Endothelial cell of umbilical vein (primary cell): Measurements from ENCODE around the gene C20orf144. TPM values are rescaled to one million over a fixed set of nuclear protein-coding genes. Genes with fewer than 3 reads are reported as not detected.
A peak's percentile ranks its signal among the peaks of the same experiment; 100 is the strongest.

Experiments used
- BruUV-seq: library from RNA; stranded (reverse); fragments of 400-500 nt; replicated peaks from 2 replicates; lab custom pipeline; 2021; lab: Mats Ljungman, UMichigan
- CTCF ChIA-PET: fragments of 300-600, 350-600 bp; sonication (Branson Sonifier 250); formaldehyde crosslinking; loops from one replicate; lab custom pipeline; 2021; ENCODE audit warnings: antibody characterized with exemption, inconsistent platforms; lab: Charles Lee
- POLR2A ChIA-PET: fragments of 300-600, 350-600 bp; sonication (Branson Sonifier 250); formaldehyde crosslinking; loops from one replicate; lab custom pipeline; 2021; ENCODE audit warnings: antibody characterized with exemption, inconsistent platforms; lab: Charles Lee
- DNase-seq: peaks from one replicate; pipeline ENCODE4 v3.0.0-alpha.2; 2011; ENCODE audit warnings: low read depth, low spot score
- FAIRE-seq: peaks from 2 replicates; lab custom pipeline; 2011; peaks lifted over from hg19 to GRCh38; lab: Jason Lieb, UNC
- H2AFZ ChIP-seq: 2 replicates; pipeline ENCODE4 v1.6.0; 2012; ENCODE audit warnings: low read depth, low read length, control low read depth, inconsistent platforms
- H3K27ac ChIP-seq: 2 replicates; pipeline ENCODE4 v1.5.1; 2011; ENCODE audit warnings: low read depth, mild to moderate bottlenecking, control low read depth, low read length, moderate library complexity; ENCODE audit not compliant: insufficient read depth
- H3K27me3 ChIP-seq, 2 experiments: 2 replicates each; pipeline versions ENCODE4 v1.6.0 to v1.6.1; 2011; ENCODE audit warnings: low read length in 2 of 2, mixed read lengths in 1 of 2; ENCODE audit not compliant: control insufficient read depth in 2 of 2, insufficient read depth in 2 of 2
- H3K36me3 ChIP-seq, 2 experiments: 2 replicates in 1 of 2; 3 replicates in 1 of 2; pipeline ENCODE4 v1.5.1; 2011; ENCODE audit warnings: low read length in 2 of 2, mild to moderate bottlenecking in 1 of 2, moderate library complexity in 1 of 2; ENCODE audit not compliant: control insufficient read depth in 2 of 2, insufficient read depth in 2 of 2; ENCODE audit errors: extremely low read depth in 1 of 2
- H3K4me1 ChIP-seq: 3 replicates; pipeline ENCODE4 v1.5.1; 2011; ENCODE audit warnings: mild to moderate bottlenecking, low read length; ENCODE audit not compliant: control insufficient read depth, insufficient read depth; ENCODE audit errors: extremely low read depth
- H3K4me2 ChIP-seq: 2 replicates; pipeline ENCODE4 v1.6.1; 2011; ENCODE audit warnings: low read length, control low read depth, mixed read lengths; ENCODE audit not compliant: insufficient read depth
- H3K4me3 ChIP-seq, 3 experiments: fragments of 200-600 bp in 1 of 3; sonication (generic), shearing (Covaris generic) in 1 of 3; replicated peaks in 1 of 3; 2 replicates each; pipeline ENCODE4 v1.5.1; 2011 to 2016; ENCODE audit warnings: control low read depth in 3 of 3, low read length in 3 of 3, mild to moderate bottlenecking in 2 of 3, inconsistent platforms in 1 of 3, low read depth in 1 of 3, moderate library complexity in 1 of 3; ENCODE audit not compliant: insufficient read depth in 1 of 3
- H3K79me2 ChIP-seq: 2 replicates; pipeline ENCODE4 v1.6.0; 2012; ENCODE audit warnings: low read length, inconsistent platforms; ENCODE audit not compliant: control insufficient read depth, insufficient read depth
- H3K9ac ChIP-seq: replicated peaks from 2 replicates; pipeline ENCODE3; 2011; ENCODE audit warnings: low read length, control low read depth; ENCODE audit not compliant: insufficient read depth; ENCODE audit errors: extremely low read depth
- H3K9me1 ChIP-seq: replicated peaks from 3 replicates; pipeline ENCODE4 v1.6.0; 2011; ENCODE audit warnings: mild to moderate bottlenecking, low read length; ENCODE audit not compliant: control insufficient read depth, insufficient read depth; ENCODE audit errors: extremely low read depth
- H3K9me3 ChIP-seq: replicated peaks from 2 replicates; pipeline ENCODE4 v1.5.1; 2012; ENCODE audit warnings: low read length, inconsistent platforms; ENCODE audit not compliant: control insufficient read depth, insufficient read depth
- H4K20me1 ChIP-seq: replicated peaks from 2 replicates; pipeline ENCODE3; 2011; ENCODE audit warnings: mild to moderate bottlenecking, low read length; ENCODE audit not compliant: control insufficient read depth, insufficient read depth; ENCODE audit errors: extremely low read depth
- CTCF ChIP-seq, 2 donors: IDR thresholded peaks; 1 replicate in 1 of 2; 2 replicates in 1 of 2; pipeline ENCODE4 v1.5.1; 2011; ENCODE audit warnings: low read length in 2 of 2, mild to moderate bottlenecking in 2 of 2, moderate library complexity in 2 of 2, control low read depth in 1 of 2, inconsistent platforms in 1 of 2, low read depth in 1 of 2; ENCODE audit not compliant: insufficient read depth in 1 of 2; ENCODE audit errors: extremely low read depth in 1 of 2
- EZH2 ChIP-seq: IDR thresholded peaks from 2 replicates; pipeline ENCODE4 v1.6.1; 2012; ENCODE audit warnings: borderline replicate concordance, low read depth, mild to moderate bottlenecking, moderate library complexity, low read length, inconsistent platforms; ENCODE audit not compliant: severe bottlenecking
- FOS ChIP-seq: IDR thresholded peaks from 2 replicates; pipeline ENCODE4 v1.6.1; 2011; ENCODE audit warnings: mild to moderate bottlenecking, low read length, moderate library complexity, borderline replicate concordance; ENCODE audit not compliant: insufficient read depth
- GATA2 ChIP-seq: IDR thresholded peaks from 2 replicates; pipeline ENCODE4 v1.7.0; 2011; ENCODE audit warnings: low read depth, mild to moderate bottlenecking, moderate library complexity, mixed read lengths, low read length; ENCODE audit not compliant: insufficient read length, insufficient read depth
- JUN ChIP-seq: IDR thresholded peaks from 2 replicates; pipeline ENCODE4 v1.6.1; 2011; ENCODE audit warnings: borderline replicate concordance, low read depth; ENCODE audit not compliant: insufficient read length, insufficient read depth
- MAX ChIP-seq: IDR thresholded peaks from 2 replicates; pipeline ENCODE4 v1.6.1; 2011; ENCODE audit not compliant: insufficient read depth, insufficient read length
- MYC ChIP-seq: IDR thresholded peaks from one replicate; pipeline ENCODE4 v1.6.1; 2011; ENCODE audit warnings: mild to moderate bottlenecking, low read depth, low read length
- POLR2A ChIP-seq: IDR thresholded peaks from 2 replicates; pipeline ENCODE4 v1.6.1; 2012; ENCODE audit warnings: low read depth, mild to moderate bottlenecking, control low read depth, low read length
- POLR2AphosphoS5 ChIP-seq: IDR thresholded peaks from 2 replicates; pipeline ENCODE4 v1.6.1; 2012; ENCODE audit warnings: low read depth, mild to moderate bottlenecking, control low read depth, low read length, moderate library complexity; ENCODE audit not compliant: insufficient read depth
- dilution Hi-C: fragments of 300-500 bp; cut with MboI; formaldehyde crosslinking; loops from one replicate; pipeline ENCODE4 v1.15.0; 2019; ENCODE audit warnings: low sequenced_read_pairs; ENCODE audit not compliant: extremely low pct_ligation_motif_present
- intact Hi-C: fragments of 100-400 bp; cut with micrococcal nuclease; formaldehyde crosslinking; loops from one replicate; pipeline ENCODE4 v1.10.0; 2022
- polyA plus RNA-seq, 4 experiments: library from polyadenylated mRNA; depleted of rRNA in 3 of 4; stranded (reverse) in 3 of 4; unstranded in 1 of 4; fragments of >200 nt; gene quantifications; 2 replicates each; pipeline versions ENCODE4 v1.2.1 to v1.2.3, GENCODE V29; 2011 to 2012; ENCODE audit warnings: missing spikeins in 1 of 4
- total RNA-seq: library from RNA; stranded (reverse); gene quantifications from 2 replicates; pipeline ENCODE4 v1.2.3, GENCODE V29; 2021

The C20orf144 gene
- total and polyA plus RNA-seq, 2 donors (not counting 3 experiments of a cell fraction or from before 2014, with no cell fraction given), result not detected

GRCh38 chr20:33663161-33664084 is 1.3 kb downstream of the C20orf144 start:
- Histone ChIP-seq H3K9me1 (no peaks in the 10 kb centered on the region), H3K4me3 (peak overlapping the region; percentile 56 to 75 (median 59)), H3K9ac (peak overlapping the region; percentile 59), H3K79me2 (no peaks in the 10 kb centered on the region), H3K27ac (peak overlapping the region; percentile 56), H3K9me3 (no peaks in the 10 kb centered on the region), H3K27me3 (no peaks in the 10 kb centered on the region), H3K4me1 (peaks cover 23% of the 10 kb centered on the region), H3K4me2 (peak overlapping the region; percentile 86), H3K36me3 (no peaks in the 10 kb centered on the region), H2AFZ (peak overlapping the region; percentile 84), H4K20me1 (no peaks in the 10 kb centered on the region)
- intact Hi-C loops, result loop anchor here (10.0 kb wide), 1 partner anchor 331 kb away; the partner anchor contains the start of gene RALY
- TF ChIP-seq POLR2A, result peak; percentile 79
- peak; percentile 95 for TF ChIP-seq POLR2AphosphoS5
- no peak for TF ChIP-seq GATA2
- ChIA-PET POLR2A (no interaction called here), CTCF (interaction anchor here (0.6 to 3.0 kb wide), 8 partner anchors 10 to 401 kb away, joined by 3 to 23 read pairs (median 5); partner anchors contain the start of gene SNTA1)
- dilution Hi-C loops, result no loop called here
- BruUV-seq, result TSS peak; percentile 40
- peak; percentile 43 for DNase-seq
- peak; percentile 70 for FAIRE-seq

DNA sequence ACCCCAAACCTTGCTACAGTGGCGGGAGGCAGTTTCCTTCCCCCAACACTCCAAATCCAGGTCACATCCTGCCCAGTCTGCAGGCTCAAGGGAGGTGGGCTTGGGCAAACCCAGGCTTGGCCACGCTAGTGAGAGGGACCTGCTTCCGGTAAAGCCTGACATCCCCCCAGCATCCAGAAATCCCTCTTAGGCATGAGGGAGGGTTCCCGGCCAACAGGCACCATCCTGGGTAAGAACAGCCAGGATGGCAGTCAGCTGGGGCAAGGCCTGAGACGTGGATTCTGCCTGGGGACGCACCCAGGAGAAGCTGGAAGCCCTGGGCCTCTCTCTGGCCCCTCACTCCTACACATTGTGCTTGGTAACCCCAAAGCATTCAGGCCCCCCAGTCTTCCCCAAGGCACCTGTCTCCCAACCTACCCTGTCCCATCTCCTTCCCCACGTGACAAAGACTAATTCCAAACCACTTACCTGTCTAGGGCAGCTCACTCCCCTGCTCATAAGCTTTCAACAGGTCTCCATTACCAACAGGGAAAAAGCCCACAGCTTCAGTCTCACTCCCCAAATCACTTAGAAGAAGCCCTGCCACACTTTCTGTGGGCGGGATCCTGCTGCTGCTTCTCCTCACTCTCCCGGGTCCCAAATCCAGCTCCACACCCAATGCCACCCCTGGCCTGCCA is 2.1 kb downstream of the C20orf144 start:
- POLR2A ChIA-PET, result interaction anchor here (0.6 kb wide), 1 partner anchor 180 kb away, joined by 8 read pairs; no protein-coding TSS in a partner anchor
- H3K4me3 ChIP-seq, result peak overlapping the region in 2 of 3 experiments; percentile 56 to 59
- H3K9me3 ChIP-seq, result no peaks in the 10 kb centered on the region
- FAIRE-seq, result no peak
- H3K36me3 ChIP-seq, result peaks cover 0 to 2% of the 10 kb centered on the region in 2 experiments
- no peaks in the 10 kb centered on the region for H3K79me2 ChIP-seq
- H3K27me3 ChIP-seq, result no peaks in the 10 kb centered on the region
- DNase-seq, result no peak
- H4K20me1 ChIP-seq, result no peaks in the 10 kb centered on the region
- H3K9ac ChIP-seq, result peak overlapping the region; percentile 53
- CTCF ChIA-PET, result interaction anchor here (0.9 to 3.0 kb wide), 6 partner anchors 10 to 401 kb away, joined by 3 to 23 read pairs (median 5); partner anchors contain the start of gene SNTA1
- dilution Hi-C loops, result no loop called here
- intact Hi-C loops, result loop anchor here (10.0 kb wide), 1 partner anchor 331 kb away; the partner anchor contains the start of gene RALY
- BruUV-seq, result no TSS peak
- no peaks in the 10 kb centered on the region for H3K9me1 ChIP-seq
- H3K4me2 ChIP-seq, result peak overlapping the region; percentile 86
- peaks cover 23% of the 10 kb centered on the region for H3K4me1 ChIP-seq
- H3K27ac ChIP-seq, result peak overlapping the region; percentile 56
- peak overlapping the region; percentile 84 for H2AFZ ChIP-seq
- TF ChIP-seq EZH2 (no peak), POLR2A (no peak), MYC (no peak), JUN (no peak), CTCF (IDR thresholded peaks at IDR 0.05; ENCODE audit: extremely low read depth in 1 of 2, insufficient read depth in 1 of 2, low read depth in 1 of 2, low read length in 2 of 2) (no peak), GATA2 (no peak), FOS (no peak), MAX (no peak), POLR2AphosphoS5 (no peak)
